GM12892 (cell line): ENCODE results near the gene GOPC.

Source experiments
- DNase-seq: peaks from one replicate; pipeline ENCODE4 v3.0.0; 2011; ENCODE audit not compliant: insufficient read length
- FAIRE-seq: peaks from 2 replicates; lab custom pipeline; 2011; peaks lifted over from hg19 to GRCh38; lab: Jason Lieb, UNC
- POLR2A ChIP-seq: IDR thresholded peaks from 2 replicates; pipeline ENCODE4 v1.6.1; 2011; ENCODE audit warnings: low read depth, low read length, control low read depth
- POLR2AphosphoS5 ChIP-seq: IDR thresholded peaks from 2 replicates; pipeline ENCODE4 v1.6.1; 2011; ENCODE audit warnings: low read depth, low read length, control low read depth
- TAF1 ChIP-seq: IDR thresholded peaks from 2 replicates; pipeline ENCODE4 v1.6.1; 2011; ENCODE audit warnings: low read depth, mild to moderate bottlenecking, control low read depth, low read length, borderline replicate concordance

Gene GOPC

GRCh38 chr6:117555262-117555849 lies 47.0 kb downstream of the GOPC start:
- DNase-seq: no peak
- TF ChIP-seq POLR2AphosphoS5 (no peak), POLR2A (no peak), TAF1 (no peak)
- peak; percentile 54 for FAIRE-seq

- FAIRE-seq: no peak
- DNase-seq: no peak
- TF ChIP-seq TAF1: no peak
Measured at GRCh38 chr6:117553142-117553541, 49.2 kb downstream of the GOPC start.

DNA sequence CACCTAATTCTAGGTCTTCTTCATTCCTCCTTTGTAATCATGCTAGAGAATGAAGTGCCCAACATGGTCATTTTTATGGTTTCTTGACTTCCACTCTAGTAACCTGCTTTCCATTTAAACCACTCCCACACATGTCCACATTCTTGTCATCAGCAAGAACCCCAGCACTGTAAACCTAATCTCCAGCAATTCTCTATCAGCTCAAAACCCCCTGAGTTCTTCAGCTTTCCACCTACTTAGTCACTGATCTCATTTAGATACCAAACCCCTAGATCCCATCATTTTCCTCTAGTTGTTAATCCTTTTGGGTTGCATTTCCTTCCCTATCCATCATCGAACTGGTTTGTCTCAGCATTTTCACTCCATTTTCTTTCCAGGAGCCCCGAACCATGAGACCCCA lies 49.7 kb downstream of the GOPC start:
- FAIRE-seq (no peak), DNase-seq (no peak)

GRCh38 chr6:117550618-117551242 lies 51.6 kb downstream of the GOPC start:
- DNase-seq (no peak), FAIRE-seq (no peak)
- TF ChIP-seq POLR2AphosphoS5 (no peak), POLR2A (no peak), TAF1 (no peak)

More for the DNA sequence above, 49.7 kb downstream of the GOPC start:
- TF ChIP-seq TAF1 (no peak), POLR2A (no peak), POLR2AphosphoS5 (no peak)

GRCh38 chr6:117550078-117550600 lies 52.2 kb downstream of the GOPC start:
- DNase-seq (no peak), FAIRE-seq (no peak)
- TF ChIP-seq TAF1: no peak
- TF ChIP-seq POLR2AphosphoS5: no peak
- TF ChIP-seq POLR2A: no peak

GRCh38 chr6:117549611-117550010 lies 52.7 kb downstream of the GOPC start:
- TF ChIP-seq POLR2A (no peak), POLR2AphosphoS5 (no peak), TAF1 (no peak)
- FAIRE-seq (no peak), DNase-seq (no peak)

- no peak for FAIRE-seq
- no peak for DNase-seq
- TF ChIP-seq POLR2A: no peak
Measured at GRCh38 chr6:117548797-117549301, 53.5 kb downstream of the GOPC start.

DNA sequence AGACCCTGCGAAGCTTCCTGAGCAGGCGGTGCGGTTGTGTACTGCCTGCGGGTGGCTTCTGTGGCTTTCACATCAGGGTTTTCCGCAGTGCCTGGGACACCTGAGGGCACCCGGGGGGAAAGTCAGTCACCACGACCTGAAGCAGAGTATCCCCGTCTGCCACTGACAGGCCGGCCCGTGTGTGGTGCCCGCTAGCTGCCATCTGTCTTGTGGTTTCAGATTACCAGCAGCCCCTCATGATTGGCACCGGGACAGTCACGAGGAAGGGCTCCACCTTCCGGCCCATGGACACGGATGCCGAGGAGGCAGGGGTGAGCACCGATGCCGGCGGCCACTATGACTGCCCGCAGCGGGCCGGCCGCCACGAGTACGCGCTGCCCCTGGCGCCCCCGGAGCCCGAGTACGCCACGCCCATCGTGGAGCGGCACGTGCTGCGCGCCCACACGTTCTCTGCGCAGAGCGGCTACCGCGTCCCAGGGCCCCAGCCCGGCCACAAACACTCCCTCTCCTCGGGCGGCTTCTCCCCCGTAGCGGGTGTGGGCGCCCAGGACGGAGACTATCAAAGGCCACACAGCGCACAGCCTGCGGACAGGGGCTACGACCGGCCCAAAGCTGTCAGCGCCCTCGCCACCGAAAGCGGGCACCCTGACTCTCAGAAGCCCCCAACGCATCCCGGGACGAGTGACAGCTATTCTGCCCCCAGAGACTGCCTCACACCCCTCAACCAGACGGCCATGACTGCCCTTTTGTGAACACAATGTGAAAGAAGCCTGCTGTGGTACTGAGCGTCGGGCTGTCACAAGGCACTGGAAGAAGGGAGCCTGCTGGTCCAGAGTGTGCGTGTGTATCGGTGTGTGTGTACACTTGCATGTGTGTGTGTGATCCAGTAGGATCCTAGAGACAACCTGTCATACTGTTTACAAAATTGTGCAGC lies 54.4 kb downstream of the GOPC start:
- FAIRE-seq (no peak), DNase-seq (peak; percentile 16)
- TF ChIP-seq TAF1 (no peak), POLR2A (no peak), POLR2AphosphoS5 (no peak)

GRCh38 chr6:117546674-117547073 lies 55.6 kb downstream of the GOPC start:
- no peak for FAIRE-seq
- DNase-seq: no peak
- TF ChIP-seq POLR2AphosphoS5: no peak
- TF ChIP-seq POLR2A: no peak

- no peak for FAIRE-seq
- no peak for DNase-seq
Measured at GRCh38 chr6:117545161-117545595, 57.1 kb downstream of the GOPC start.

DNA sequence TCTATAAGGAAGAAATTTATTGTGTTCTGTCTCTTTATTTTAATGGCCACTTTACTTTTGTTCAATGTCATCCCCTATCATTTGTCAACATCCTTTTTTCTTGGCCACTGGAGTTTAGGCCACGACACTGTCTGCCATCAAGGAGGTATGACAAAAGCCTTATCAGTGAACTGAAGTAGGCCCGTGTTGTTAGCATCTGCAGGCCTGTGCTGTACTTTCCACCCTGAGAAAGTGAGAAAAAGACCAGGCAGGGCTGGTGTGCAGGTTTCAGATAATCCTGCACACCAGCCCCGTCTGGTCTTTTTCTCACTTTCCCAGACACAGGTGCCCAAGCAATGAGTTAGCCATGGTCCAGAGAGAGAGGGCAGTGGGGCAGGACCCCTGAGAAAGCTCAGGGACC lies 57.6 kb downstream of the GOPC start:
- TF ChIP-seq POLR2AphosphoS5 (no peak), POLR2A (no peak), TAF1 (no peak)
- DNase-seq (no peak), FAIRE-seq (no peak)

More at GRCh38 chr6:117545161-117545595, 57.1 kb downstream of the GOPC start:
- TF ChIP-seq POLR2A (no peak), TAF1 (no peak), POLR2AphosphoS5 (no peak)

DNA sequence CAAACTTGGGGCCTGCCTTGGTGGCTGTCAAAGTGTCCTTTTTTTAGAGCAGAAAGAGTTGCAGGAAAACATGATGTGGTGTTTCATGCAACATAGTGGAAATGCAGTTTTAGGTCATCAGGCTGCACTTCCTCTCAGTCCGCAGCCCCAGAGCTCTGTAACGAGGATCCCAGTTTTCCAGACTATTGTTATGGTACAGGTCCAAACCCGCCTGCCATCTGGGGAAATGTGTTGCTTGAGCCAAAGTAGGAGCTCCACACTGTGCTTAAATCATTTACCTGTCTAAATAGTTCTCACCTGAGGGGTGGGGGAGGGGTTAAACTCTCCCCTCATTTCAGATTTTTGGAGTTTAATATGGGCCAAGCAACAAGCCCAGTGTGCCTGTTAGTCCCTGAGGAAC lies 59.8 kb downstream of the GOPC start:
- no peak for FAIRE-seq
- TF ChIP-seq TAF1: no peak
- no peak for TF ChIP-seq POLR2A
- TF ChIP-seq POLR2AphosphoS5: no peak
- DNase-seq: no peak
